ENCODE measurements around the gene TRPC1.
"Not testable (repeated sequence)": the region's sequence is repeated elsewhere in the genome, so short reads cannot be mapped to it uniquely, and the experiment has no call there.

Gene TRPC1

DNA sequence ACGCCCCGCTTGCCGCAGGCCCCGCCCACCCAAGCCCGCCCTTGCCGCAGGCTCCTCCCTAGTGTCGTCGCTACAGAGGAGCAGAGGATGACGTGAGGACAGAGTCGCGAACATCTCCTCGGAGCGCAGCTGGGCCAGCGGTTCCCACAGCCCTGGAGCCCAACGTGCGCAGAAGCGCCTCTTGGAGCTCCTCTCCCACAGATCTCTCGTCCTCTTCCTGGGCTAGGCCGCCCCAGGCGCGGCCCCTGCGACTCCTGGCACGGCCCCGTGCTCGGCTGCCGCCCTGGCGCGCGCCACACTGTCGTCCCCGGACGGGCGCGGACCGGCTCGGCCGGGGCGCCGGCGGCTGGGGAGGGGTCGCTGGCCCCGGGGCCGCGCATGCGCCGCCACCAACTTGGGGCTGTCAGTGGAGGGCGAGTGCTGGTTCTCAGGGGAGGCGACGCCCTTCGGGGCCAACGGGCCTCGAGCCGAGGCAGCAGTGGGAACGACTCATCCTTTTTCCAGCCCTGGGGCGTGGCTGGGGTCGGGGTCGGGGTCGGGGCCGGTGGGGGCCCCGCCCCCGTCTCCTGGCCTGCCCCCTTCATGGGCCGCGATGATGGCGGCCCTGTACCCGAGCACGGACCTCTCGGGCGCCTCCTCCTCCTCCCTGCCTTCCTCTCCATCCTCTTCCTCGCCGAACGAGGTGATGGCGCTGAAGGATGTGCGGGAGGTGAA, at the start of gene TRPC1:
TSS of gene TRPC1 (plus strand) at position 67 of the 714 bp plus-strand sequence. CDS start at position 593, 526 bp downstream.
- peak; percentile 98 for DNase-seq (ENCODE audit: low spot score)

DNA sequence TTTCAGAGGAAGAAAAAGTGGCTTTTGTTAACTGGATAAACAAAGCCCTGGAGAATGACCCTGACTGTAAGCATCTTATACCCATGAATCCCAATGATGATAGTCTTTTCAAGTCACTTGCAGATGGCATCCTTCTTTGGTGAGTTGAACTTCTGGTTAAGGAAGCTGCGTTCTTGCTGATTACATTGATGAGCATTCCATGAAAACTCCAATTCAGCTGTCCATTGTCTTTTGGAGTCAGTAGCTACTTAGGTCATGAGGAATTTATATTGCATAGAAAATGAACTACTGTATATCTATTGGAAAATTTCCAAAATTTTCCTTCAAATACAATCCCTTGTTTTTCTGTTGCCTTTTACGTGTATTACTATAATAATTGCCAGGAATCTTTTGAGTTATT, 47.7 kb upstream of the TRPC1 start:
- no peak for DNase-seq (ENCODE audit: low spot score)

DNA sequence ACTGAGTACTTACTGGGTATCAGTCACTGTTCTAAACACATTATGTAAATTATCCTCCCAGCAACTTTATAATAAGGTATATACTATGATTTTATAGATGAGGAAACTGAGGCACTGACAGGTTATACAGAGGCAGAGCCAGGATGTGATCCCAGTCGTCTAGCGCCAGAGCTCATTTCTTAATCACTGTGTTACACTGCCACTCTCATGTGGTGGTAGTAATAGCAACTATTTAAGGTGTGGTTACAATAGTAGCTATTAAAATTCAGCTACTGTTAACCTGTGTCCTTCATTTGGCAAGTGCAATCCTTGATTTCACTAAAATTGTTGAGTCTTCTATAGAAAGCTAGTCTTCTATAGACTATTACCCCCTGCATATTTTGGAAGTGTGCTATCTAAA, 43.1 kb upstream of the TRPC1 start:
- DNase-seq (ENCODE audit: low spot score), result no peak

DNA sequence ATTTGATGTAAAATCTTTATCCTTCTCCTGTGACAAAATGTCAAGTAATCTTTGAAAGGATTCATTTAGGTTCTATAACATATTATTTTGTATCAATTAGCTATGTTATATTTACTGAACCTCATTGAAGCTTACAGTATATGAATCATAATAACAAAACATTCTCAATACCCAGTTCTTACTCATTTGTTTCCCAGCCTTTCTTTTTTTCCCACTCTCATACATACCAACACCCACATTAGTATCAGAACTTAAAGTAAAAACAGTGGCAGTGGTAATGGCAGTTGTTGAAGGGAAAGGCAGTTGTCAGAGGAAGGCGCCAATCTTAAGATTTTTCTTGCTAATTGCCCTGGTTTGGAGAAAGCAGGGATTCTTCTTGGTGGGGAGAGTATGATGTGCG, 33.2 kb upstream of the TRPC1 start:
- no peak for DNase-seq (ENCODE audit: low spot score)

DNA sequence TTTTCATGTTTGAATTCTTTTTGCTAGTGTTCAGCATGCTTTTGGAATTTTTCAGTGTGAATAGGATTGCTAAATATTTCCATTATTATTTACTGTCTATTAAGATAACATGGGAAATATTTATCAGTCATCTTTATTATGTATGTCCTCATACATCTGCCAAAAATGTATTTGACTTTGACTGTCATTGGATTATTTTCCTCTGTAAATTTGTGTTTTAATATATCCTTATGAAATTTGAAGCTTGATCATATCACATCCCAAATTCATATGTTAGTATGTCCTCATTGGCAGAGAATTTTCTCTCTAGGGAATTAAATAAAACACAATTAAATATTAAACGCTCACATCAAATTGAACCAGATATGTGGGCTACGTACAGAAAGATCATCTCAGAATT, 32.3 kb upstream of the TRPC1 start:
- DNase-seq (ENCODE audit: low spot score), result no peak

DNA sequence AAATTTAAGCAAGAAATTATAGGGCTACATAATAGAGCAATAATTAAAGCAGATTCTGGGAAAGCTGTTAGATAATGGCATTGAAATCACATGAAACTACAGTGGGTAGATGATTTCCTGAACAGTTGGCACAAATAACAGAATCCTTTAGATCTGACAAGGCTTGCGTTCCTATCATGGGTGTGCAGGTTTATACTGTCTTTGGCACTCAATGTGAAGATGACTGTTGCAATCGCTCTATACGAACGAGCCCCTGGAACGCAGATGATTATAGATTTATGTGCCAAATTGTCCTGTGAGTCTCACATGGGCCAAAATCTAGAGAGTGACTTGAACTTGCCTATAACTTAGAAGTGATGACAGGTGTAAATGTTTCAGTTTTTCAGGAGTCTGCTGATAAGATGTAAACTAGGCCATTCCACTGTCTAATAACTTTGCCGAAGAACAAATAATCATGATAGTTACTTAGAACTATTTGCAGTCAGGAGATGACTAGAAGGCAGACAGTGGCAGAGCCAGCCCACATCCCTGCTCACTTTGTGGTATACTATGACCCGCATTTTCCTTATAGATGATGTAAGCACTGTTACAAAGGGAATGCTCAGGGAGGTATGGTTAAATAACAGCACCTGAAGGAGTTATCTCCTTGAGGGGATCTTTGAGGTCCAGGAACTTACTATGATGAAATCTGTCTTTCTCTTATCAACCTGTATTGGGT, 30.5 kb upstream of the TRPC1 start:
- DNase-seq (ENCODE audit: low spot score), result no peak

DNA sequence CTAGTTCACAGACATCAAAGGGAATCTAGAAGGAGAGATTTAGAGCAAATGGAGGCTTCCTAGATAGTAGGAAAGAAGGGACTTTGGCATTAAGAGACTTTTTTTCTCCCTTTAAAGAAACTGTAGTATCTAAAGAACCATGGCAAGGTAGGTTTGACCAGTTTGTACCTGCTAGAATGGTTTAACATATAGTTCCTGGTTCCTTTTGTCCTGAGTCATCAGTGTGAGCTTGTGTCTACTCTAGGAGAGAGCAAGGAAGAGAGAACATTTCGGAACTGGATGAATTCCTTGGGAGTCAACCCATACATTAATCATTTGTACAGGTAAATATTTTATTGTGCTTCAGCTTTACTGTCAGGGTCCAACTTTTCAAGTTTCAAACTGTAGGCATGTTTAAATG, 29.6 kb upstream of the TRPC1 start:
- DNase-seq (ENCODE audit: low spot score), result no peak

DNA sequence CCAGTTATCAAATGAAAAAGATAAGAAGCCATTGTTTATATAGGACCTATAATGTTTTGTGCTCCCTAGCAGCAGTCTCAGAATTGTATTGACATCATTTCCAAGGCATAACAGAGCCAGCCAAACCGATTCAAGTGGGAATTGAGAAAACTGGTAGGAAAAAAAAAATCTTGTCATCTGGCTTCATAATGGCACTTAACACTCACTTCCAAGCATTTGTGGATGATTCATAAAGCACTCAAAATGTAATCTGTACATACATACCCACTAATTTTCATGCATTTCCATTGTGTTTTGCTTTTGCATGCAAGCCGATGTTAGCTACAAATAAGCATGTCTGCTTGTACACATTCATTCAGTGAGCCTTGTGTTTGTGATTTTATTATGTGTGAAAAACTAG, 18.6 kb upstream of the TRPC1 start:
- no peak for DNase-seq (ENCODE audit: low spot score)

DNA sequence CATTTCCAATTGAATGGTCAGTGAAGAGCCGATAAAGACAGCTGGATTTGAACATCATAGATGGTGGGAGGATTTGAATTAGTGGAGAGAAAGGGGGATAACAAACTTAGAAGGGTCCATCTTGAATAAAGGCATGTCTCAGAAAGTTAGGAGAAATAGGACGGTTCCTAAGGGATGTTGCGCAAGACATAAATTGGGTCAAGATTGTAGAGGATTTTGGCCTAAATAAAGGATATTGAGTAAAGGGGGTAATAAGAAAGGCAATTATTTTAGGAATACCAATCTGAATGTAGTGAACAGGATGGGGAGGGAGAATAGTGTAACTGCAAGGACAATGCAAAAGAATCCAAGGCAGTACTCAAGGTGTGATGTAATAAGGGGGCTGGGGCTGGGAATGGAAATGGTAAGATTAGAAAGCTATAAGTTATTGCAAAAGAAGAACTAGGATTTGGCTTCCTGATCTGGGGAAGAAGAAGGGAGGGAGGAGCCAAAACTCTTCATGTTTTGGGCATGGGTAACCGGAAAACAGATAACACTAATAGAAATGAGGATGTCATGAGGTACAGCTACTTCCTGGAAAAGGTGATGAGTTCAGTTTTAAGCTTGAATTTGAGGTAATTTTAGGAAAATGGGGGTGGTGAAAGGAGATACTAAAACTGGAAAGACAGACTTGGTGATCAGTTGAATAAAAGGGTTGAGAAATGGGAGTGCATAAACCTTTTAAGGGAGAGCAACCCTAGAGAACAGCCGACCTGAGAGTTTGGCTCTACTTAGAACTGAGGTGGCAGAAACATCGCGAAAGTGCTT, 17.3 kb upstream of the TRPC1 start:
- no peak for DNase-seq (ENCODE audit: low spot score)

DNA sequence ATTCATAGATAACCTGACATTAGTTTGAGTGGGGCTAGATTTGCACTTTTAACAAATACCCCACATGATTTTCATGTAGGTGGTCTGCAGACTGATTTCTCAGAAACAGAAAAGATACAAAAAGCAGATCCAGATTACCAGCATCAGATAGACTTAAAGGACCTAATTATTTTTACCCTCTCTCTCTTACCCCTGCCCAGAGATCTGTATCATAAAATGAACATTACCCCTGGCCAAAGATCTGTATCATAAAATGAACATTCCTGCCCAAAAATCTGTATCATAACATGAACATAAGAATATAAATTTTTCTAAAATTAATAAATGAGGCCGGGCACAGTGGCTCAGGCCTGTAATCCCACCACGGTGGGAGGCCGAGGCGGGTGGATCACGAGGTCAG, 14.6 kb upstream of the TRPC1 start:
- no peak for DNase-seq (ENCODE audit: low spot score)

DNA sequence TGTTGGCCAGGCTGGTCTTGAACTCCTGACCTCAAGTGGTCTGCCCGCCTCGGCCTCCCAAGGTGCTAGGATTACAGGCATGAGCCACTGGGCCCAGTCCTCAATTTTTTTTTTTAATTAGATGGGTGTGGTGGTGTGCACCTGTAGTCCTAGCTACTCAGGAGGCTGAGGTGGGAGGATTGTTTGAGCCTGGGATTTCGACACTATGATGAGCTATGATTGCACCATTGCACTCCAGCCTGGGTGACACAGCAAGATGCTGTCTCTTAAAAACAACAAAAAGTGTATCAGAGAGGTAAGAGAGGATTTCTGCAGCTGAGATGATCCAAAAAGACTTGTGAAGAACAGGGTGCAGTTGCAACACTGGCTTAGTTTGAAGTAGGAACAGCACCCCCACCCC, 9.0 kb upstream of the TRPC1 start:
- not testable (repeated sequence) for DNase-seq (ENCODE audit: low spot score)

DNA sequence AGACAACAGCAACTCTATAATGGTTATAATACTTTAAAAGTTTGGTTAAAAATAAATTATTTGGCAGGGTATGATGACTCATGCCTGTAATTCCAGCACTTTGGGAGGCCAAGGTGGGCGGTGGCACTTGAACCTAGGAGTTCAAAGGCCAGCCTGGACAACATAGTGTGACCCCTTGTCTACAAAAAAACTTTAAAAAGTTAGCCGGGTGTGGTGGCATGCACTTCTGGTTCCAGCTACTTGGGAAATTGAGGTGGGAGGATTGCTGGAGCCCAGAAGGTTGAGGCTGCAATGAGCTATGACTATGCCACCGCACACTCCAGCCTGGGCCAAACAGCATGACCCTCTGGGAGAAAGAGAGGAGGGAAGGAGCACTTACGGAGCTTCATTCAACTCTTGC, 7.7 kb upstream of the TRPC1 start:
- no peak for DNase-seq (ENCODE audit: low spot score)

DNA sequence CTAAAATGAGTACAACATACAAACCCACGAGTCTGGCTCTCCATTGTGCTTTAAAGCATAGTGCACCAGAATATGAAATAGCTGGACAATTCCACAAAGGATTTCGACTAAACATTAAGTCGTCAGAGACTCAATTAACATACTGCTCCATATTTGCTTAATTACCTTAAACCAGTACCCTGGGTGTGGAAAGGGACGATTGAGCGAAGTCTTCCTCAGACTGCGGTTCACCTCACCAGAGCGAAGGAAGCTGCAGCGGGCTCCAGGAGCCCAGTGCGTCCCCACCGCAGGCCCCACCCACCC, 218 bp upstream of the TRPC1 start:
- DNase-seq (ENCODE audit: low spot score), result no peak

DNA sequence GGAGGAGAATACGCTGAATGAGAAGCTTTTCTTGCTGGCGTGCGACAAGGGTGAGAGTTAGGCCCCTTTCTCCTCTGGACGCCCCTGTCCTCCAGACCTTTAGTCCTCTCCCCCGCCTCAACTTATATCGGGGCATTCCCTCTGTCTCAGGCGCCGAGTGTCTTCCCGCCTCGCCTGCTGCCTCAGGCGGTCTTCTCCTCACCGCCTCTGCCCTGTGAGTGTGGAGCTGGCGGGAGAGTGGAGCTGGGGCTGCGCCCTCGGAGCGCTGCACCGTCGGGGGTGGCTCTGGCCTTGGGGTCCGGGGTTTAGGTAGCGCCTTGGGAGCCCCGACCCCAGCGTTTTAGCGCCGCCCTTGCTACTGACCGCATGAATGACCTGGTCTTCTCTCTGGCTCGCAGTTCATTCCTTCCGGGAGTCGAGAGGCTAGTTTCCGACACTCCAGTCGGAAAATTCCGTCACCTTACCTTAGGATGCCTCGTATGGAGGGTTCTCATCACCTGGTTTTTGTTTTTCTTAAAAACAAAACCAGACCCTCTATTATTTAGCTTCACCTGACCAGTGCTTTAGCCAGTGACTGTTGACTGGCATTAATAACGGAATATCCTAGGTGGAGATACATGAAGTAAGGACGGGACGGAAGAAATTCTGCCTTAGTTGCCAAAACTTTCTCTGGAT, 985 bp downstream of the TRPC1 start:
- DNase-seq (ENCODE audit: low spot score), result peak; percentile 54

DNA sequence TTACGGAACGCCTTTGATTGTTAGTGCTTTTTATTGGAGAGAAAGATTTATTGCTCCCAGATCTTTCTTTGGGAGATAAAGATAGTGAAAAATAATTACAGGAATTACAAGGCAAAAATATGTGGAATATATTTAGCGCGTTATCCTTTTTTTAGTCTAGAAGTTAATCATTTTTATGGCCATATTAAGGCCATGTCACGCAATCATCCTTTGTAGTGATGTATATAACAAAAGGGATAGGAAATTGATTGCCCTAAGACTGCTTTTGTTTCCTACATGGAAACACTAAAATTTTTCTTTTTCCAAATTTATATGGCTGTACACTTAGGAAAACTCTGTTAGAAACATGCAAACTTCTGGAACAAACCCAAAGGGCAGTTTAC, 1.5 kb downstream of the TRPC1 start:
- DNase-seq (ENCODE audit: low spot score), result no peak

DNA sequence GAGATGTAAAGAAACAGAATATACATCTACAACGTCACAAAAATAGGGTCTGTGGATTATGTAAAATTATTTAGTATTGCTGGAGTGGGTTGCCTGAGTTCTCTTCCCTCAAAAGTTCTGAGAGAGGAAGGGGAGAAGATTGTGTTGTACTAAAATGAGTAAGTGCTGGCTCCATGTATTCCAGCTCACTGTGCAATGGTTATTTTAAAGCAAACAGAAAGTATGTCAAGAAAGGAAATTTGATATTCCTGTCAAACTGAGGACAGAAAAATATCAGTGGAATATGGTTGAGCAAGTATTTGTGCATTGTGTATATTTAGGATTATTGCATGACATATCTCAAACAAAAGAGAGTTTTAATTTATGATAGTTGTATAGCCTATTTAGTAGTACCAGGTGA, 2.2 kb downstream of the TRPC1 start:
- DNase-seq (ENCODE audit: low spot score), result no peak

DNA sequence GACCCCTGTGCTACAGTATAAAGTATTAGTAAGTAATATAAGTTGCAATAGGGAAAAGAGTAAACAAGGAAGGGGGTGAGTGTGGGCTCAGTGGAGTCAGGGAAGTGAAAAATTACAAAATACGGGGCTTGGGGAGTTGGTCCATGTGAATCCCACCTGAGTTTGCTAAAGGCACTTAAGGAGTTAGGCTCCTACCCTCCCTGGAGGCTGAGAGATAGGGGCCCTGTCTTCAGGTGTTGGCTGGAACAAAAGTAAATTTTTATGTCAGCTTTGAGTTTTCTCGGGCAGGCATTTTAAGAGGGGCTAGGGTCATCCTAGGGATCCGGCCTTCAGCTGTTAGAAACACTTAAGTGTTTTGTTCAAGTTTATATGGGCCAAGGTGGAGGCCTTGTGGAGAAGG, 8.2 kb downstream of the TRPC1 start:
- no peak for DNase-seq (ENCODE audit: low spot score)

DNA sequence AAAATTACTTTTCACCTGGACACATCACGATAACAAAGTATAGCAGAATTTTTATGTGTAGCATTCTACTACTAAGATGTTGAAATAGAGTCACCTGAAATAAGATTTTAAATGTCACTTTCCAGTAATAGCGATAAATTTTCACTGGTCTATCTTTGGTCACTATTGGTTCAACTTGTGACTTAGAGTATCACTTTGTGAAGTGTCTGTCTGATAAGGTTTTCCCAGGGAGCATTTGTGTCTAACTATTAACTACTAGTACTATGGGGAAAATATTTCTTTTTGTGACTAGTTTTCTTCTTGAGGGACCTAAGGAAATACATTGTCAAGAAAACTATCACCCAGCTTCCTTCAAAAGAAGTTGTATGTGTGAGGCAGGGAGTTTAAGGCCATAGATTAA, 11.0 kb downstream of the TRPC1 start:
- no peak for DNase-seq (ENCODE audit: low spot score)

DNA sequence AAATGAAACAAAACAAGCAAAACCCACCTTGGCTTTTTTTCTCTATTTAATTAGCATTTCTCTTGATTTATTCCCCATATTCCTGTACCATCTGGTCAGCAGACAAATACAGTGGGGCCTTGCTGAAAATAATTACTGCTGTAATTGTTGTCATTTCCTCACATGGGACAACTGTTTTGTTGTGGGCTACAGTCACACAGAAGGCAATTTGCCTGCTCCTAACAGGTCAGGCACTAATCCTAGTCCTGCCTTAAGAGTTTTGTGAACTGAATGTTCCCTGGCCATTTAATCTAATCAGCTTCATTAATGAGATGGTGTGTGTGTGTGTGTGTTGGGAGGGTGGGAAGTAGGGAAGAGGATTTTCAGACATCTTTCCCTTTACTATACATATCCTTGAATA, 11.6 kb downstream of the TRPC1 start:
- DNase-seq (ENCODE audit: low spot score), result no peak

DNA sequence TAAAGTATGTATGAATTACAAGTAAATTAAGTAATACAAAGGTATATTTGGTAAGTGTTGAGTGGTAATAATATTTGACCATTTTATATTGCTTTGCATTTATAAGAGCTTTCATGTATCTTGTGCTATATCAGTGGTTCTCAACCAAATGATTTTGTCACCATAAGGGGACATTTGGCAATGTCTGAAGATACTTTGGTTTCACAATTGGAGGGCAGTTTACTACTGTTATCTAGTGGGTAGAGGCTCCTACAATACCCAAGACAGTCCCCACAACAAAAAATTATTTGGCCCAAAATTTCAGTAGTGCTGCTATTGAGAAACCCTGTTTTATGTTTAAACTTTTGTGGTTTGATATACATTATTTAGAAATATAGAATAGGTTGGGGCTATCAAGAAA, 14.6 kb downstream of the TRPC1 start:
- no peak for DNase-seq (ENCODE audit: low spot score)

DNA sequence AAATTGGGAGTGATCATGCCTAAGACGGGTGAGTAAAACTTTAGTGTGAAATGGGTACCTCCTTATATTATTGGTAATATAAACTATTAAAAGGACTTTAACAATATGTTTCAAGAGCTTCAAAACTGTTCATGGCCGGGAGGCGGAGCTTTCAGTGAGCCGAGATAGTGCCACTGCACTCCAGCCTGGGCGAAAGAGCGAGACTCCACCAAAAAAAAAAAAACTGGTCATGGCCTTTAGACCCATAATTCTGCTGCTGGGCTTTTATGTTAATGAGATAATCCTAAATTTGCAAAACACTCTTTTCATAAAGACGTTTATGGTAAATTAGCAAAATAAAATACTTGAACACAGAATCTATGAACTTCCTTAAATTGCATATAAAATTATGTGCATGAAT, 22.8 kb downstream of the TRPC1 start:
- DNase-seq (ENCODE audit: low spot score), result no peak

DNA sequence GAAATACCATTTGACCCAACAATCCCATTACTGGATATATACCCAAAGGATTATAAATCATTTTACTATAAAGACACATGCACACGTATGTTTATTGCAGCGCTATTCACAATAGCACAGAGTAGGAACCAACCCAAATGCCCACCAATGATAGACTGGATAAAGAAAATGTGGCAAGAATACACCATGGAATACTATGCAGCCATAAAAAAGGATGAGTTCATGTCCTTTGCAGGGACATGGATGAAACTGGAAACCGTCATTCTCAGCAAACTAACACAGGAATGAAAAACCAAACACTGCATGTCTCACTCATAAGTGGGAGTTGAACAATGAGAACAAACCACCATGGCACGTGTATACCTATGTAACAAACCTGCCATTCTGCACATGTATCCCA, 26.7 kb downstream of the TRPC1 start:
- DNase-seq (ENCODE audit: low spot score), result not testable (repeated sequence)

DNA sequence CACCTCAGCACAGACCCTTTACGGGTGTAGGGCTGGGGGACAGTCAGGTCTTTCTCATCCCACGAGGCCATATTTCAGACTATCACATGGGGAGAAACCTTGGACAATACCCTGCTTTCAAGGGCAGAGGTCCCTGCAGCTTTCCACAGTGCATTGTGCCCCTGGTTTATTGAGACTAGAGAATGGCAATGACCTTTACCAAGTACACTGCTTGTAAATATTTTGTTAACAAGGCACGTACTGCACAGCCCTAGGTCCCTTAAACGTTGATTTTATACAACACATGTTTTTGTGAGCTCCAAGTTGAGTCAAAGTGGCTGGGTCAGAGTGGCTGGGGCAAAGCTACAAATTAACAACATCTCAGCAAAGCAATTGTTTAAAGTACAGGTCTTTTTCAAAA, 28.8 kb downstream of the TRPC1 start:
- DNase-seq (ENCODE audit: low spot score), result not testable (repeated sequence)
